NCI-H128 (cell line): ENCODE results near the gene OPCML.

Experiments used
- DNase-seq: peaks from one replicate; lab custom pipeline; 2025; ENCODE audit not compliant: unreplicated experiment; lab: John Stamatoyannopoulos, UW

Gene OPCML

GRCh38 chr11:132866783-132867545 lies 665.3 kb downstream of the OPCML start:
- DNase-seq = no peak

- DNase-seq = no peak
Observed at GRCh38 chr11:132865623-132866022, 666.7 kb downstream of the OPCML start.

GRCh38 chr11:132864811-132865576 lies 667.3 kb downstream of the OPCML start:
- no peak for DNase-seq

GRCh38 chr11:132862933-132863332 lies 669.4 kb downstream of the OPCML start:
- DNase-seq = no peak

- no peak for DNase-seq
Observed at GRCh38 chr11:132862137-132862536, 670.2 kb downstream of the OPCML start.

GRCh38 chr11:132859306-132859705 lies 673.0 kb downstream of the OPCML start:
- no peak for DNase-seq

GRCh38 chr11:132858223-132858622 lies 674.1 kb downstream of the OPCML start:
- DNase-seq = no peak

GRCh38 chr11:132856032-132856431 lies 676.3 kb downstream of the OPCML start:
- DNase-seq = no peak

- no peak for DNase-seq
Observed at GRCh38 chr11:132855516-132855915, 676.8 kb downstream of the OPCML start.

GRCh38 chr11:132853886-132854285 lies 678.4 kb downstream of the OPCML start:
- DNase-seq = no peak

- DNase-seq = no peak
Observed at GRCh38 chr11:132852361-132852760, 679.9 kb downstream of the OPCML start.

- no peak for DNase-seq
Observed at GRCh38 chr11:132851247-132851646, 681.1 kb downstream of the OPCML start.

GRCh38 chr11:132850266-132850665 lies 682.0 kb downstream of the OPCML start:
- DNase-seq = no peak

- DNase-seq = no peak
Observed at GRCh38 chr11:132848336-132848735, 684.0 kb downstream of the OPCML start.

- no peak for DNase-seq
Observed at GRCh38 chr11:132846075-132846474, 686.2 kb downstream of the OPCML start.

- peak; percentile 4 for DNase-seq
Observed at GRCh38 chr11:132844956-132845696, 687.2 kb downstream of the OPCML start.

GRCh38 chr11:132840660-132841059 lies 691.6 kb downstream of the OPCML start:
- no peak for DNase-seq

- no peak for DNase-seq
Observed at GRCh38 chr11:132840191-132840590, 692.1 kb downstream of the OPCML start.

- no peak for DNase-seq
Observed at GRCh38 chr11:132839236-132839945, 692.9 kb downstream of the OPCML start.

- DNase-seq = no peak
Observed at GRCh38 chr11:132838627-132839026, 693.7 kb downstream of the OPCML start.

- DNase-seq = no peak
Observed at GRCh38 chr11:132831272-132831671, 701.0 kb downstream of the OPCML start.
